Natural killer cell treated with Interleukin-12 subunit alpha and Interleukin-12 subunit beta and Interleukin-15 and Interleukin-18, amount 100 ng/mL, for 72 hours (primary cell): ENCODE data around the gene KCND1. TPM values are rescaled to one million over a fixed set of nuclear protein-coding genes. Genes with fewer than 3 reads are reported as not detected.
A peak's percentile ranks its signal among the peaks of the same experiment; 100 is the strongest.

Experiments used
- ATAC-seq, 2 donors: fragments of 150-1000 bp; cut with Tn5 transposase in 1 of 2; sonication (Bioruptor Pico), chemical (Tn5 transposase) in 1 of 2; 2 replicates each; pipeline ENCODE4 v1.10.0; 2021
- DNase-seq: peaks from one replicate; pipeline ENCODE4 v3.0.0; 2022; ENCODE audit warnings: low spot score
- H3K27ac Mint-ChIP-seq, 2 donors: 1 replicate in 1 of 2; 2 replicates in 1 of 2; pipeline ENCODE4 v1.8.0; 2022; ENCODE audit warnings: mixed read lengths in 2 of 2, mild to moderate bottlenecking in 1 of 2, moderate library complexity in 1 of 2
- H3K27me3 Mint-ChIP-seq, 2 donors: 1 replicate in 1 of 2; 2 replicates in 1 of 2; pipeline ENCODE4 v1.8.0; 2022; ENCODE audit warnings: mixed read lengths in 2 of 2
- H3K36me3 Mint-ChIP-seq: one replicate; pipeline ENCODE4 v1.8.0; 2022; ENCODE audit warnings: mixed read lengths
- H3K4me1 Mint-ChIP-seq, 2 donors: 1 replicate in 1 of 2; 2 replicates in 1 of 2; pipeline ENCODE4 v1.8.0; 2022; ENCODE audit warnings: low read depth in 2 of 2, mixed read lengths in 2 of 2, mild to moderate bottlenecking in 1 of 2
- H3K4me3 Mint-ChIP-seq: one replicate; pipeline ENCODE4 v1.8.0; 2022; ENCODE audit warnings: mixed read lengths
- H3K9me3 Mint-ChIP-seq: 2 replicates; pipeline ENCODE4 v1.8.0; 2022; ENCODE audit warnings: mixed read lengths
- total RNA-seq, 2 donors: library from RNA; stranded (reverse); gene quantifications; one replicate each; pipeline ENCODE4 v1.2.3, GENCODE V29; 2022

Gene KCND1
- total RNA-seq, 2 donors from 2014 or later = 3.3 to 6.2 TPM

DNA sequence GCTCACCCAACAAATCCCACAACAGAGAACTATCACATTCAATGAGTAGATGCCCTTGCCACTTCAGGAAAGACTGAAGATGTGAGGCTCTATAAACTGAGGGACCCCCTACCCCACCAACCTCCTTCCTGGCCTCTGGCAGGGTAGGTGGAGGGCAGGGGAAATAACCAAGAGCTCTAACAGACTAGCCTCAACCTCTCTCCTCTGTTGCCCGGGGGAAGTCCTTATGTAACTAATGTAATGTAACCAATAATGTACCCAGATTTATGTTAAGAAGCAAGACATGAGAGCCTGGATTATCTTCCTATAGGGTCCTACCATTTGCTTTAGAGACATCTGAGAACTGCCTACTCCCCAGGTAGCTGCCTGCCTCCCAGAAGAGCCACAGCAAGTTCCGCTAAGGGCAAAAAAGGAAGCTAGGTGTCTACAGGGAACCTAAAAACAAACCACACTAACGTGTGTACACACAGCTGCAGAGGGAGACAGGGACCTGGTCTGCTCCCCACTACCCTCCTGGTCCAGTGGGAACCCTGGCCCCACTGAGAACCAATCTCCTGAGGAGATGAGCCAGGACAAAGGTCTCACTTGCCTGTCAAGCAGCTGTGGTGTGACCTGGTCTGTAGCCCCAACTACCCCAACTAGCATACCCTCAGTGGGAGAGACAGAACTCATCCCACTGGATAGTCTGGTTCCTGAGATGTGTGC, 32.0 kb downstream of the KCND1 start:
- Mint-ChIP-seq H3K27me3 (no peaks in the 10 kb centered on the region), H3K4me3 (peak overlapping the region; percentile 86), H3K27ac (peak overlapping the region; percentile 94 to 96), H3K36me3 (peaks cover 19% of the 10 kb centered on the region), H3K9me3 (no peaks in the 10 kb centered on the region), H3K4me1 (peaks cover 89 to 90% of the 10 kb centered on the region in 2 donors)
- ATAC-seq (no peak), DNase-seq (peak; percentile 58)

DNA sequence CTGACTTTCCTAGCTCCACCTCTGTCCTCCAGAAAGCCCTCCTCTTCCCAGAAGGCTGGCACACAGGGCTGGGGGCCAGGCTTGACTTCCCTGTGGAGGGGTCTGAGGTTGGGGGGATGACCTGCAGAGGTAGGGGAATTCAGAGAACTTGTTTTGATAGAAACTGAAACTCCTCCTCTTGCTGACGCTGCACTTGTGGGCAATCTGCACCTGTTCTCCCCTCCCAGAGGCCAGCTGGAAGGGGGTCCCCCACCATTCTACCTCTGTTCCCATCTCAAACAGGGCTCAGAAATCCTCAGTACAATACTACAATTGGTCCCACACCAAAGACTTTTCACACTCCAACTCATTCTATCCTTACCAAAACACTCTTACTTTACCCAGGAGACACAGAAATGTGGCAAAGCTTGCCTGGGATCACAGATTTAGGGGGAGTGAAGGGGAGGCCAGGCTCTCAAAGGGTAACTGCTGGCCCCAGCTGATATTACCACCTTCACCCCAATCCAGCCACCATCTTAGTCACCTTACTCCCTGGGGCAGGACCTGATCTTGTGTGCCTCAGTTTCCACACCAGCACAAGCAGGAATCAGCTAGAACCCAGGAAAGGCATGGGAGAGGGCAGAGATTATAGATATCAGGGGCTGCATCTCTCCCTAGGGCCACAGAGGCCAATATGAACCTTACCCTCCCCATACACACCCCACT, 32.8 kb downstream of the KCND1 start:
- peaks cover 91% of the 10 kb centered on the region in 2 donors for H3K4me1 Mint-ChIP-seq
- ATAC-seq (peak; percentile 10 to 21), DNase-seq (peak; percentile 83)
- no peaks in the 10 kb centered on the region for H3K9me3 Mint-ChIP-seq
- H3K4me3 Mint-ChIP-seq = peak overlapping the region; percentile 86
- peaks cover 19% of the 10 kb centered on the region for H3K36me3 Mint-ChIP-seq
- peak overlapping the region; percentile 94 to 96 for H3K27ac Mint-ChIP-seq
- H3K27me3 Mint-ChIP-seq = no peaks in the 10 kb centered on the region

- Mint-ChIP-seq H3K27ac (peak overlapping the region; percentile 94 to 96), H3K4me3 (peak overlapping the region; percentile 86), H3K36me3 (peaks cover 11% of the 10 kb centered on the region), H3K9me3 (no peaks in the 10 kb centered on the region), H3K4me1 (peaks cover 81 to 83% of the 10 kb centered on the region in 2 donors), H3K27me3 (no peaks in the 10 kb centered on the region)
- peak; percentile 89 for ATAC-seq
- DNase-seq = peak; percentile 97
These were observed 34.4 kb downstream of the KCND1 start for GRCh38 chrX:48937054-48937907.

DNA sequence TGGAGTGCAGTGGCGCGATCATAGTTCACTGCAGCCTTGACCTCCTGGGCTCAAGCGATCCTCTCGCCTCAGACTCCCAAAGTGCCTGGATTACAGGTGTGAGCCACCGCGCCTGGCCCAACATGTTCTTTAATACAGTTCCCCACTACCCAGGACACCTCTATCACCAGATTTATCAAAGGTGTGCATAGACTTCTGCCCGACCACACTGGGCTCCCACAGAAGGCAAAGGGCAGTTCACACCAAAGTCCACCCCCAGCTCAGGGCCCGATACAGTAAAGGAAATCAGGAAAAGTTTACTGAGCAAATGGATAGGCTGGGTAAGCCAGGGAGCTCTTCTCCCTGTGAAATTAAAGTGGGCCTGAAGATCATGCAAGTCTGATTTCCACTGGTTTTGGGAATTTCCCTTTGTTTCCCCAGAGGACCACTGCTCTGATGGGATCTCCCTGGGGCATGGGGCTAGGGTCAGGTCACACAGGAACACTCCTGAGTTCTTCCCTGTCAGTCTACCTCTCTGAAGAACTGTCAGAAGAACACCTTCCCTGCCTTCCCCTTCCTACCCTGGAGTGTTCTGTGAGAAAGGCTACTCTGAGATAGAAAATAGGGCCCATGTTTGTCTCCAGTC, 35.1 kb downstream of the KCND1 start:
- H3K9me3 Mint-ChIP-seq = no peaks in the 10 kb centered on the region
- peaks cover 74 to 76% of the 10 kb centered on the region in 2 donors for H3K4me1 Mint-ChIP-seq

DNA sequence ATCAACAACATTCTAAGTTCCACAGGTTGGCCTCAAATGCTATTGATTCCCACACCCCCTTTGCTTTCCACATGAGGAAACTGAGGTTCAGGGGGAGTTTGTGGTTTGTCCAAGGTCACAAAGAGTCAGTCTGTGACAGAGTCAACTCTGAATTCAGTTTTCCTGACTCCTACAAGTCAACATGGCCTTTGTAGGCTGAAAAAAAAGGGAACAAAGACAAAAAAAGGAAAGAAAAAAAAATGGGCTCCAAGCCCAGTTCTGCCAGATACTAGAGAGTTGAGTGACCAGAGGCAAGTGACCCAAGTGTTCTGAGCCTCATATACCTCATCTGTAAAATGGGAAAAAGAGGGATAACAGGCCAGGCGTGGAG, 36.4 kb downstream of the KCND1 start:
- ATAC-seq (no peak), DNase-seq (no peak)
- Mint-ChIP-seq H3K36me3 (peaks cover 11% of the 10 kb centered on the region), H3K27ac (peak overlapping the region; percentile 90 to 96), H3K9me3 (no peaks in the 10 kb centered on the region), H3K4me1 (peaks cover 65 to 71% of the 10 kb centered on the region in 2 donors), H3K4me3 (peak overlapping the region; percentile 84), H3K27me3 (no peaks in the 10 kb centered on the region)

More for the DNA sequence above, 35.1 kb downstream of the KCND1 start:
- Mint-ChIP-seq H3K4me3 (peak overlapping the region; percentile 86), H3K27ac (peak overlapping the region; percentile 94 to 96), H3K36me3 (peaks cover 9% of the 10 kb centered on the region), H3K27me3 (no peaks in the 10 kb centered on the region)
- peak; percentile 79 for DNase-seq
- peak; percentile 18 to 60 for ATAC-seq

- peaks cover 59 to 68% of the 10 kb centered on the region in 2 donors for H3K4me1 Mint-ChIP-seq
- ATAC-seq (no peak), DNase-seq (no peak)
- H3K9me3 Mint-ChIP-seq = no peaks in the 10 kb centered on the region
- H3K4me3 Mint-ChIP-seq = peak overlapping the region; percentile 84
- no peaks in the 10 kb centered on the region for H3K27me3 Mint-ChIP-seq
- peaks cover 15% of the 10 kb centered on the region for H3K36me3 Mint-ChIP-seq
- H3K27ac Mint-ChIP-seq = peak overlapping the region; percentile 90 to 96
These were observed 36.9 kb downstream of the KCND1 start for GRCh38 chrX:48934581-48935300.

DNA sequence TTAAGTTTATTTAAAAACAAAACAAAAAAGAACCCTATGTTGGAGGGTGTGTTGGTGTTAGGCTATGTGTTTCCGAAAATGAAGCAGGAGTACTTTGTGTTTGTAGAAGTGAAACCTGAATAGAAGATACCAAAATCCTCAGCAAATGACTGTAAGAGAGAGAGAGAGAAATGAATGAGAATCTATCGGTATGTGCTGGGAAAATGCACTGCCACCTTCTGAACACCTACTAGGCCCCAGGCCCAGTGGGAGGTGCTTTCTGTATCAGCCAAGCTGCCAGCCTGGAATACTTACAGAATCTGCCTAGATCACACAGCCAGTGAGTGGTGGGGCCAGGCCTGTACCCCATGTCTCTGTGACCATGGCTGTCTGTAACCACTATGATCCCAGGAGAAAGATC, 37.9 kb downstream of the KCND1 start:
- ATAC-seq (no peak), DNase-seq (no peak)
- Mint-ChIP-seq H3K4me3 (peak overlapping the region; percentile 63), H3K27ac (peak overlapping the region; percentile 90 to 96), H3K36me3 (peaks cover 15% of the 10 kb centered on the region), H3K9me3 (no peaks in the 10 kb centered on the region), H3K27me3 (no peaks in the 10 kb centered on the region), H3K4me1 (peaks cover 50 to 58% of the 10 kb centered on the region in 2 donors)

- Mint-ChIP-seq H3K36me3 (peaks cover 12% of the 10 kb centered on the region), H3K27ac (no peak overlapping the region), H3K27me3 (no peaks in the 10 kb centered on the region), H3K4me3 (no peak overlapping the region), H3K9me3 (no peaks in the 10 kb centered on the region), H3K4me1 (peaks cover 9 to 31% of the 10 kb centered on the region in 2 donors)
- ATAC-seq = no peak
- DNase-seq = no peak
These were observed 43.8 kb downstream of the KCND1 start for GRCh38 chrX:48927736-48928382.

DNA sequence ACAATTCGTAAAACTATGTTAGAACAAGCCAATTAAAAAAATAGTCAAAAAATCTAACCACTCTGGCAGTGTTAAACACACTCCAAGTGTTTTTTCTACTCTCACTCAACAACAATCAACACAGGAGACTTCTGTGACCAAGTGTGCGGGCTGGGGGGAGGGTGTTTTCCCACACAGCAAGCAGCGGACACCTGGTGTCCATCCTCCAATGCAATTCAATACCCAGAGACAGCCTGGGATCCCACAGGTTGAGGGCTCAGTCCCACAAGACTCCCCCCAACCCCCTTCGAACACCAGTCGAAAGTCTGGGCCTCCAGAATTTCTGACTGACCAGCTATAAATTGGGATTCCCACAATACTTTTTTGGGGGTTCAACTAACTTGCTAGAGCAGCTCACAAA, 44.5 kb downstream of the KCND1 start:
- H3K4me1 Mint-ChIP-seq = peaks cover 9 to 31% of the 10 kb centered on the region in 2 donors
- peak overlapping the region in 1 of 2 donors; percentile 76 for H3K27ac Mint-ChIP-seq
- ATAC-seq (no peak), DNase-seq (no peak)
- no peaks in the 10 kb centered on the region for H3K9me3 Mint-ChIP-seq
- peaks cover 12% of the 10 kb centered on the region for H3K36me3 Mint-ChIP-seq
- H3K4me3 Mint-ChIP-seq = no peak overlapping the region
- no peaks in the 10 kb centered on the region for H3K27me3 Mint-ChIP-seq

DNA sequence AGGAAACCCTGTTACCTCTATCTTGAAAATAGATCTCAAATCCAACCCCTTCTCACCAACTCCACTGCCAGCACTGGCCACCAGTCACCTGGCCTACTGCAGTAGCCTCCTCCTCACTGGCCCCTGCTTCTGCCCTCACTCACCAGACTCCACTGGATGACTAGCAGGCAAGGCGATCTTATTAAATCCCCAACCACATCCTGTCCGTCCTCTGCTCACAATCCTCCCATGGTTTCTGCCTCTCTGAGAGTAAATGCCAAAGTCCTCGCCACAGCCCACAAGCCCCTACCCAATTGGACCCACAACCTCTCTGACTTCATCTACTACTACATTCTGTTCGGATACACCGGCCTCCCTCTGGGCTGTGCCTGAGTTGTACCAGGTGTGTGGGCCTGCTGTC, 47.4 kb downstream of the KCND1 start:
- H3K27ac Mint-ChIP-seq = peak overlapping the region; percentile 76
- ATAC-seq (peak; percentile 56 to 70), DNase-seq (no peak)
- H3K36me3 Mint-ChIP-seq = peaks cover 6% of the 10 kb centered on the region
- no peaks in the 10 kb centered on the region for H3K27me3 Mint-ChIP-seq
- H3K4me1 Mint-ChIP-seq = peaks cover 25 to 44% of the 10 kb centered on the region in 2 donors
- peak overlapping the region; percentile 80 for H3K4me3 Mint-ChIP-seq
- no peaks in the 10 kb centered on the region for H3K9me3 Mint-ChIP-seq

DNA sequence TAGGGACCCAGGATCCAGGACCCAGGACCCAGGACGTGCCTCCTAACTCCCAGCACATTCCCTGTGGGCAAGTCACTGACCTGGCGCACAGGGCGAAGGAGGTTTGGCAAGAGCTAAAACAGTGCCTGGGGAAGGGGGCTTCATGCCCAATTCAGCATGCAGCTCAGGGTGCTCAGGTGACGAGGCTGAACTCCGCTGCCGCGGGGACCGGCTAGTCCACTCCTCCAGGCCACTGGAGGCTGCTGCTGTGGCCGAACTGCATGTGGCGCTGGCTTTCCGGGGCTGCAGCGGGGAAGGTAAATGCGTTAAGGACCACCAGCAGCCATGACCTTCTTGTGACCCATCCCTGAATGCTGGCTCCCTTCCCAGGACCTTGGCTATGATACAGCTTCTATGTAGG, 47.9 kb downstream of the KCND1 start:
- no peak for ATAC-seq
- Mint-ChIP-seq H3K36me3 (peaks cover 6% of the 10 kb centered on the region), H3K4me1 (peaks cover 25 to 47% of the 10 kb centered on the region in 2 donors), H3K27me3 (no peaks in the 10 kb centered on the region), H3K4me3 (peak overlapping the region; percentile 80), H3K9me3 (no peaks in the 10 kb centered on the region), H3K27ac (peak overlapping the region; percentile 76)
- no peak for DNase-seq

- Mint-ChIP-seq H3K27ac (peak overlapping the region; percentile 86 to 93), H3K4me3 (peak overlapping the region; percentile 100), H3K27me3 (no peaks in the 10 kb centered on the region), H3K9me3 (no peaks in the 10 kb centered on the region), H3K4me1 (peaks cover 25 to 54% of the 10 kb centered on the region in 2 donors), H3K36me3 (peaks cover 20% of the 10 kb centered on the region)
- ATAC-seq (no peak), DNase-seq (no peak)
These were observed 50.9 kb downstream of the KCND1 start for GRCh38 chrX:48920718-48921104.
